Measurements from ENCODE around the gene SUPT4H1.

SUPT4H1 gene

GRCh38 chr17:58338841-58339754 lies 12.9 kb downstream of the SUPT4H1 start:
- peak in 1 of 2 experiments; percentile 31 for DNase-seq

GRCh38 chr17:58338454-58338840 lies 13.6 kb downstream of the SUPT4H1 start:
- DNase-seq = no peak

DNA sequence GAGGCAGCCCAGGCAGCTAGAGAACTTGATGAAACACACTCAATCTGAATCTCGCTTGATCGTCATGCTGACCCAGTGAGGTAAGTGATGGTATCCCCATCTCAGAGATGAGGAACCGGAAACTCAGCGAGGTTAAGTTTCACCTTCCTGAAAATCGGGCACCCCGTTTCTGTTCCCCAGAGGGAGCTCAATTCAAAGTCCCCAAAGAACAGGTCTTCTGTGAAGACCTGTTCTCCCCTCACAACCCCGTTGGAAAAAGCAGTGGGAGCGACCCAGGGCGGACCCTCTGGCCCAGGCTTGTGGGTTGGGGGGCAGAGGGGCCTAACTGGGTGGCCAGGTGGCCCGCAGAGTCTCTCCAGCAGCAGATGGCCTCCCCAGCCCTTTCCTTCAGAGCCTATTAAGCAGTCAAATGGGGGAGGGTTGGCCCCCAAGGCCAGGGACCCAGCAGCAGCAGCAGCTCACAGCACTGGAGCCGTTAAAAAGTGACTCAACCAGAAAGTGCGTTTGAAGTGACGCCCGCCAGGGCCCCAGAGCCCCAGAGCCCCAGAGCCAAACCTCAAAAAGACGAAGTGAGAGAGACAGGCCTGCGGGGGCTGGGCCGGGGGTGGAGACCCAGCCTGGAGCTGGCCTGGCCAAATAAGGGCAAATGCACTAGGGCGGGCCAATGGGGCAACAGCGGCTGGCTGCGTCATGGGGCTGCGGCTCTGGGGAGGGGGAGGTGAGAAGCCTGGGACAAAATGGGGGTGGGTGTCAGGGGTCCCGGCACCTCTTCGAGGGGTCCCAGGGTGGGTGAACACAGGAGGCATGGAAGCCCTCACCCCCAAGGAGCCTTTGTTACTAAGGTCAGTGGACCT lies 14.2 kb downstream of the SUPT4H1 start:
- no peak for DNase-seq

DNA sequence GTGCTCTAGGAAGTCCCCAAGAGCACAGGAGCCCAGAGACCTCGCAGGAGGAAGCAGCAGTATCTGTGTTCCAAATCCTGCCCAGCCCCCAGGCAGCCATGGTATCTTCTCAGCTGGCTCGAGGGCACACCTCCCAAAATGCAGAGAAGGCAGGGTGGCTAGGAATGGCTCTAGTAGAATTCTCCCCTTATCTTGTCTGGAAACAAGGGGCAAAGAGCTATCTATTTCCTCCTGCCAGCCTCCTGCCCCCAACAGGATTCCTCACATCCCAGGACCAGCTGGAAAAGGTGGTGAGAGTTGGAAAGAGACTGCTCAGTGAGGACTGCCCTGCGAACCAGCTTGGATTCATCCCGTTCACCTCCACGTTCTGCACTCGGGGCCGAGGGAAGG lies 14.8 kb downstream of the SUPT4H1 start:
- DNase-seq = no peak

DNA sequence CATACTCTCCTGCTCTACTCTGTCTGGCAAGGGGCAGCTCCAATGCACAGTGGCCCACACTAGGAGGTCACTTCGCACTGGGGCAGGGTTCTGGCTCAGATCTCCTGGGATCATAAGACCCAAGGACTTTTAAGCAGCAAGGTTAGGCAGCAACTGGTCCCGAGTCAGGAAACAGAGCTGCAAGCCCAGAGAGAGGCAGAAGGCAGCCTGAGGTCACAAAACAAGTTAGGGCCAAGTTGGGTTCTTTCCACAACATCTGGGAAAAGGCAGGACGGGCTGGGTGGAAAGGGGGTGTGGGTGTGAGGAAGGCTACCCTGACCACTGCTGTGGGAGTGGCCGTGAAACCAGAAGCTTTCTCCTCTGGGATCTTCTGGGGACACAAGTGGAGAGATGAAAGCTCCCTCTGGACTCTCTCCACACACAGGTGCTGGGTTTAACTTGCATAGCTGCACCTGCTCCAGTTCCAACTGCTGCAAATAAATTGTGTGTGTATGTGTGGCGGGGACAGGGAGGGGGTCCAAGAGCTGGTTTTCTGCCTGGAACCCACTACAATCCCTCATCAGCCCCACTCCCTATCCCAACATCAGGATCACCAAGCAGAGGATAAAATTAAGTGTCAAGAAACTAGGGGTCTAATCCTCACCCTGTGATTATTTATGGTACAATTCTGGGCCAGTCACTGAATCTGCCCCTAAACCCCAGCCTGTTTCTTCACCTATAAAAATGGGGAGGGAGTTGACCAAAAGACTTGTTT lies 15.4 kb downstream of the SUPT4H1 start:
- peak in 1 of 2 experiments; percentile 20 for DNase-seq

DNA sequence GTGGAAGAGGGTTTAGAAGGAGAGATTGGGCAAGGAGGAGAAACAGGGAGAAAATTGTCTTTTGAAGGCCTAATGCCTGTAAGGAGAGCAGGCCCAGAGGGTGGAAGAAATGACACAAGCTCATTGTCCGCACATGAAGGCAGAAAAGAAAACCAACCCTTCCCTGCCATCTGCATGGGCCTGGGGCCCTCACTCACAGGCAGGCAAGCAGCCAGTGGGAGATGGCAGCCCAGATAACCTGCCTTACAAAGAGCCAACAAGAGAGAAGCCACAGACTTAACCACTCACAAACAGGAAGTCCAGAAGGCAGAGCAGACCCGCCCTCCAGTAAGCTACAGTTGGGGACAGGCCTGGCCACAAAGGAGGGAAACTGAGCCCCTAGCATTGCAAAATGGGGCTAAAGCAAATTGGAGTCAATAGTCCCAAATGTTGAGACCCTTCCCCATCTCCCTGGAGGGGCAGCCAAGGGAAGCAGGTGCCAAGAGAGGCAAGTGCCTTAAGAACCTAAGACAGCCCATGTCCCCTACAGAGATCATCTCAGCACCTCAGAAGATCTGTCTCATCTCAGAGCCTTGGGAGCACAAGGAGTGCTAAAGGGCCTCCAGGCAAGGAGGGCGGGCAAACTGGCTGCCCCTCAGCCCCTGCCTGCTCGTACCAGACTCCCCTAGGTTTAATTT lies 16.1 kb downstream of the SUPT4H1 start:
- peak; percentile 21 to 42 for DNase-seq

DNA sequence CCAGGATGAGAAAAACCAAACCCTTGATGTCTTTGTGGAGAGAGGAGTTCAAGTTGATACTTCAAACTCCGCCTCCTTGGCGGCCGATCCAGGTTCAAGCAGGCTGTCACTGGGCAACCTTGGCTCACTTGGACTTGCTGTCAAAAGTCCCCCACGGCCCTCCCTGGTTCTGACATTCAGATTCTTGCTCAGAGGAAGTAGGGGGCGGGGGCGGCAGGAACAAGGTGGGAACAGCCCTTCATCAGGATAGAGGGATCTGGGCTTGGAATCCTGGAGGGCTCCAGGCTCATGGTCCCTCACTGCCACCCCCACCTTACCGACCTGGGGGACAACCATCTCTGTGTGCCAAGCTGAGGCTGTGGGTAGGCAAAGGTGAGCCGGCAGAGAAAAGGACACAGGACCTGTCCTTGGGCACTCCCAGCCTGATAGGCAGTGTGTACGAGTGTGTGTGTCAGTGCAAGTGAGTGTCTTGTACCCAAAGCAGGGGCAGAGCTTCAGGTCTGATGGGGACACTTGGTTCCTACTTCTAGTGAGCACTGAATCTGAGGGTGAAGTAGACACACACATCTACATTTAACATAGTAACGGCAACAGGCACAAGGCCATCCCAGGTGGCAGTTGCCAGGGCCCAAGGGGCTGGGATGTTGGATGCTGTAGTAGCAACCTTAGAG lies 16.8 kb downstream of the SUPT4H1 start:
- no peak for DNase-seq

- no peak for DNase-seq
Observed at GRCh38 chr17:58334661-58335060, 17.3 kb downstream of the SUPT4H1 start.

DNA sequence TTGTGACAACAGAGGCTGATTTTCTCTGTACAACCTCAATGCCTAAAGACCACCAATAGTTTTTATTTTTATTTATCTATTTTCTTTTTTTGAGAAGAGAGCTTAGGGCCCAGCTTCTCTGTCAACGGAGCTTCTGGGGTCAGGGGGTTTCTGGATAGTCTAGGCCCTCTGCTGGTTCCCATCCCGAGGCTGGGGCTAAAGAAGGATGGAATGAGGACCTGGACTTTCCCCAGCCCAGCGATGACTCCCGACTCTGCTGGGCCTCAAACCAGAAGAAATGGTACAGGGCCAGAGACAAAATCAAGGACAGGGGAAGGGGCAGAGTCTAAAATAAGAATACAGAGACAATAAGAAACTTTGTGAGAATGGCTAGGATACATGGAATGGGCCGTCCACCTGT lies 17.7 kb downstream of the SUPT4H1 start:
- no peak for DNase-seq

DNA sequence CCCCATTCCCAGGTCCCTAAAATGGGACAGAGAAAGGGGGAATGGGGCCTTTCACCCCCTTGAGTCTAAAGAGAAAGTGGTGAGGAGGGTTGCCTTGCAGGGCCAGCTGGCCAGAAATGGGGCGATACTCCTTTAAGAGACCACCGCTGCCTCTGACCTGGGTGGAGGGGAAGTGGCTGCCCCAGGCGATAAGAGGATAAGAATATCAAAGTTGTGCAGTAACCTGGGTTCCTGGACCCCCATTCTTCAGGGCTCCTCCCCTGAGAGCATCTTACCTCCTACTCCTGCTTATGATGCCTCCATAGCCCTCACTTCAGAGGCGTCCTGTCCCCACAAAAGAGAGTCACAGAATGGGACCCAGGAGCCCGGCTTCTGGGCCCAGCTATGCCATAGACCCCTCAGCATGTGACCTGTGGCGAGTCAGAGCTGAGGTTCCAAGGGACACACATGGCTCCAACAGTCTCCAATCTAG lies 18.2 kb downstream of the SUPT4H1 start:
- DNase-seq = no peak

GRCh38 chr17:58332778-58333735 lies 18.9 kb downstream of the SUPT4H1 start:
- DNase-seq = no peak

DNA sequence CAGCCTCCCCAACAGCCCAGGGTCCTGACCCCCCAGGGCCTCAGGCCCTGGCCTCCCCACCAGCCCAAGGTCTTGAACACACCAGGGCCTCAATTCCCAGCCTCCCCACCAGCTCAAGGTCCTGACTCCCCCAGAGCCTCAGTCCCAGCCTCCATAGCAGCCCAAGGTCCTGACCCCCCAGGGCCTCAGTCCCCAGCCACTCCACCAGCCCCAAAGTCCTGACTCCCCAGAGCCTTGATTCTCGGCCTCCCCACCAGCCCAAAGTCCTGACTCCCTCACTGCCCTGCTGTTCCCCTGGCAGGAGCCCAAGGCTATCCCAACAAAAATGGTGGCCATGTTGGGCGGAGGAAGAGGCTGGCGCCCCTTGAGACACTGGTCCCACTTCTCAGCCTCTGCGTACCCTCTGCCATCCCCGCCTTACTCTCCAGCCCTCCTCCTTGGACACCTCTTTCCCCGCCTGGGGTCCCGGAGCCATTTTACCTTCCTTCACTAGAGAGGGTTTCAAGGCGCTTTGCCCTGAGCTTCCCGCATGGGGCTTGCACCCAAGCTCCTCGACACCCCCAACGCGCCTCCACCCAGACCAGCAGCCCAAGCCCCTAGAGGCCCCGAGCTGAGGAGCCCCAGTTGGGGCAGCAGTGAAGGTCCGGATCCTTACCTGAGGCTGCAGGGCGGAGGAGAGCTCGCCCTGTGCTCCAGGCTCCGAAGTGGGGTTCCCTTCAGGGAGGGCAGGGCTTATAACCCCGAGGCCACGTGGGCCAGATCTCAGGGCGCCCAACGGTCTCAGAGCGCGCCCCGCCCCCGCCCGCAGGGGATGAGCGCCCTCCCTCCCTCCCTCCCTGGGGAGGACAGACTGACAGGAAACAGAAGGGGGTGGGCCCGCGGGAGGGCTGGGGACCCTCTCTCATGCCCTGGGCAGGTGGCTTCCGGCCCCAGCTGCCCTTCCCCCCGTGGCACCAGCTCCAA lies 19.9 kb downstream of the SUPT4H1 start:
- DNase-seq = no peak

DNA sequence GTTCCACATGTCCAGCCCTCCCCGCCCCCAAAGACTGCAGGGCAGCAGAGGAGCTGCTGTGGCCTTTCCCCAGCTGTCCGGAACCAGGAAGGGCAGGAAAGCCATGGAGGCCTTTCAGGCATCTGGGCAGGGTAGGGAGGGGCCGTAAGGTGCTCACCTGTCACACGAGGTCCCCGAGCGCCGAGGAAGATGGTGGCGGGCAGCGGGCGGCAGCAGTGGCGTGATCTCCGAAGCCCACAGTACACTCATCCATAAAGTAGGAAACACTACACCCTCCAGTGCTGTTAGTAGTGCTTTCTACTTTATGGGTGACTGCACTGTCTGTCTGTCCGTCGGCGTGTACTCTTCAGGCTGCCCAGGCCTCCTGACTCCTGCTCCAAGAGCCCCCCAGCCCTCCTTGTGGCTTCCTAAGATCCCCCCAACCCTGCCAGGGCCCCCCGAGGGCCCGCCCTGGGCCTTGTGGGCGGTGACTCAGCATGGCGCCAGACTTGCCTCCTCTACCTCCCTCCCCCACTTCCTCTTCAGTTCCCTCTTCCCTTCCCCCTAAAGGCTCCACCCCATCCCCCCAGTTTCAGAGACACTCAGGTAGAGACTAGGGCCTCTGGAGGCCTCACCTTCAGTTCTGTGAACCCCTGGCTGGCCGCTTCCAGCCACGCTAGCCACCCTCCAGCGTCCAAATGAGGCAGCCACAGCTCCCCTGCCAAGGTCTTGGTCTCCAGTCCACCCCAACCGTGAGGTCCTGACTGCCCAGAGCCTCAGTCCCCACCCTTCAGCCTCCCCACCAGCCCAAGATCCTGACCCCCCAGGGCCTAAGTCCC lies 20.8 kb downstream of the SUPT4H1 start:
- DNase-seq = no peak

DNA sequence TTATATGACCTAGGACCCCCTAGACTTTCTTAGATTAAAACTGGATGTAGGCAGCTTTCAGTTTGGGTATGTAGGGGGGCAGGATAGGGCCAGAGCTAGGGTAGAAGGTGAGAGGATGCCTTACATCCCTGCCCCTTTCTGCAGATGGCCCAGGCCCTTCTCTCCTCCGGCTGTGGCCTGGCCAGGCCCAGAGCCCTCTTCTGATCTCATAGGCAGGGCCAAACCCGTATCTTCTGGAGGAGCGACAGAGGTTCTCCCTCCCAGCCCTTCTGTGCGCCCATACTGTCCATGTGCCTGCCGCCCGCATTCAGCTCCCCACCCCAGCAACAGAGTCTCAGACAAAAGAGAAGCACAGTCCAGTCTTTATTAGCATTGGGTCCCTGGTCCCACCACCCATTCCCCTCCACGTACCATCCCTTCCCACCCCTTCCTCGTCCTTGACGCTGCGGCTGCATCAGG lies 21.4 kb downstream of the SUPT4H1 start:
- peak in 1 of 2 experiments; percentile 13 for DNase-seq

- DNase-seq = peak; percentile 50 to 65
Observed at GRCh38 chr17:58329810-58330537, 22.0 kb downstream of the SUPT4H1 start.

DNA sequence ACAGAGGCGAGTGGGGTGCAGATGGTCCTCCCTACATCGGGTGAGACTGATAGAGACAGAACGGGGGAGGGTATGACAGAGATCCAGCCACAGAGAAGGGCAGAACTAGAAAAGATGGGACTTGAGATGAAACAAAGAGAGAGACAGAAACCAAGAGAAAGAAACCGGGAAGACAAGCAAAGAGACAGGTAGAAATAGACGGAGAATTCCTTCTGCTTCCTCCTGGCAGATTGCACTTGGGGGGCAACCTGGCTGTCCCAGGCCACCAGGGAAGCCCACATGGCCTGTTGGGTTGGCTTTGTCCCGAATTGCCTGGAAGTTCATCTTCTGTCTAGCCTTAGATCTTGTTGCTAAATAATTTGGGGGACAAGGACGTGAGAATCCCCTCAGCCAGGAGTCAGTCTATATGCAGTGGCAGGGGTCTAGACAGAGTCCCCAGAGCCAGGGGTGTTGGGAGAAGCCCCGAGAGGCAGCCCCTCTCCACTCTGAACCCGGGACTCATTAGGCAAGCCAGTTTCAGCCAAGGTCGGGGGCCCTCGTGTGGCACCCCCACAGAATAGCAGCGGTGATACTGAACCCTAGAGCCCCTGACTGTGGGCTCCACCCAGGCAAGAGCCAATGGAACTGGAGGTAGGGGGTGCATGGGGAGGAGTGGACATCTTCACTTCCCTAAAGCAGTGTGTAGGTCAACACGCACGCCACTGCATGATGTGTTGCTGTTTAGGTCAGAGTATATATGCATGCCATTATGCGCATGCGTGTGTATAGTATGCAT lies 22.8 kb downstream of the SUPT4H1 start:
- DNase-seq = peak in 1 of 2 experiments; percentile 12
